ENCODE results near the gene BRIX1.

DNA sequence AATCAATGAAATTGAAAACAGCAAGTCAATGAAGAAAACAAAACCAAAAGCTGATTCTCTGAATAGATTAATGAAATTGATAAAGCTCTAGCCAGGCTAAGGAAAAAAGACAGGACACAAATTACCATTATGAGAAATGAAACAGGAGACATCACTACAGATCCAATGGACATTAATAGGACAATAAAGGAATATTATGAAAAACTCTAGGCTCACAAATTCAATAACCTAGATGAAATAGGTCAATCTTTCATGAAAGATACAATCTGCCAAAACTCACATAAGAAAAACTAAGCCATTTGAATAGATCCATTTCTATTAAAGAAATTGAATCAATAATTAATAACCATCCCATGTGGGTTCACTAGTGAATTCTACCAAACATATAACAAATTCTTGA lies 39.2 kb upstream of the BRIX1 start:
- TF ChIP-seq, protein P1, sequence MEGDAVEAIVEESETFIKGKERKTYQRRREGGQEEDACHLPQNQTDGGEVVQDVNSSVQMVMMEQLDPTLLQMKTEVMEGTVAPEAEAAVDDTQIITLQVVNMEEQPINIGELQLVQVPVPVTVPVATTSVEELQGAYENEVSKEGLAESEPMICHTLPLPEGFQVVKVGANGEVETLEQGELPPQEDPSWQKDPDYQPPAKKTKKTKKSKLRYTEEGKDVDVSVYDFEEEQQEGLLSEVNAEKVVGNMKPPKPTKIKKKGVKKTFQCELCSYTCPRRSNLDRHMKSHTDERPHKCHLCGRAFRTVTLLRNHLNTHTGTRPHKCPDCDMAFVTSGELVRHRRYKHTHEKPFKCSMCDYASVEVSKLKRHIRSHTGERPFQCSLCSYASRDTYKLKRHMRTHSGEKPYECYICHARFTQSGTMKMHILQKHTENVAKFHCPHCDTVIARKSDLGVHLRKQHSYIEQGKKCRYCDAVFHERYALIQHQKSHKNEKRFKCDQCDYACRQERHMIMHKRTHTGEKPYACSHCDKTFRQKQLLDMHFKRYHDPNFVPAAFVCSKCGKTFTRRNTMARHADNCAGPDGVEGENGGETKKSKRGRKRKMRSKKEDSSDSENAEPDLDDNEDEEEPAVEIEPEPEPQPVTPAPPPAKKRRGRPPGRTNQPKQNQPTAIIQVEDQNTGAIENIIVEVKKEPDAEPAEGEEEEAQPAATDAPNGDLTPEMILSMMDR (conservative IDR thresholded peaks at IDR 0.05; ENCODE audit: low read depth, low read length) = no peak
- no peak for TF ChIP-seq EZH2 (IDR thresholded peaks at IDR 0.05; ENCODE audit: borderline replicate concordance, low read depth, low read length, poor library complexity, severe bottlenecking)
